ENCODE data around the gene LMAN2.

Gene LMAN2

GRCh38 chr5:177320879-177321278, 30.6 kb downstream of the LMAN2 start:
- Histone ChIP-seq H3K4me1 (ENCODE audit: insufficient read depth, low read length, severe bottlenecking) (no peaks in the 10 kb centered on the region), H3K4me2 (ENCODE audit: low read length) (no peak overlapping the region), H3K79me2 (ENCODE audit: insufficient read depth, low read length) (no peaks in the 10 kb centered on the region), H3K9me2 (ENCODE audit: low read depth, low read length) (no peaks in the 10 kb centered on the region), H3F3A (ENCODE audit: insufficient read depth, low read length) (no peaks in the 10 kb centered on the region), H3K9ac (ENCODE audit: low read length) (no peak overlapping the region), H3K27me3 (ENCODE audit: insufficient read depth, low read length) (no peaks in the 10 kb centered on the region), H3K4me3 (ENCODE audit: low read depth, low read length, poor library complexity, severe bottlenecking) (no peak overlapping the region), H2AFZ (ENCODE audit: low read length) (no peak overlapping the region), H3K36me3 (ENCODE audit: insufficient read depth, low read length) (peaks cover 10% of the 10 kb centered on the region), H3K9me3 (ENCODE audit: low read length) (peaks cover 10% of the 10 kb centered on the region), H4K20me1 (ENCODE audit: insufficient read depth, low read length) (no peaks in the 10 kb centered on the region), H3K27ac (ENCODE audit: low read depth, low read length, poor library complexity, severe bottlenecking) (no peak overlapping the region)
- TF ChIP-seq EZH2 (IDR thresholded peaks at IDR 0.05; ENCODE audit: borderline replicate concordance, low read length), result no peak
- no peak for TF ChIP-seq CTCF (IDR thresholded peaks at IDR 0.05; ENCODE audit: low read length)

GRCh38 chr5:177319913-177320588, 31.4 kb downstream of the LMAN2 start:
- no peak overlapping the region for H2AFZ ChIP-seq (ENCODE audit: low read length)
- H3K4me3 ChIP-seq (ENCODE audit: low read depth, low read length, poor library complexity, severe bottlenecking), result no peak overlapping the region
- peaks cover 10% of the 10 kb centered on the region for H3K36me3 ChIP-seq (ENCODE audit: insufficient read depth, low read length)
- no peaks in the 10 kb centered on the region for H3F3A ChIP-seq (ENCODE audit: insufficient read depth, low read length)
- H4K20me1 ChIP-seq (ENCODE audit: insufficient read depth, low read length), result no peaks in the 10 kb centered on the region
- TF ChIP-seq CTCF (IDR thresholded peaks at IDR 0.05; ENCODE audit: low read length), result no peak
- no peak for TF ChIP-seq EZH2 (IDR thresholded peaks at IDR 0.05; ENCODE audit: borderline replicate concordance, low read length)
- H3K9me3 ChIP-seq (ENCODE audit: low read length), result peaks cover 10% of the 10 kb centered on the region
- H3K27ac ChIP-seq (ENCODE audit: low read depth, low read length, poor library complexity, severe bottlenecking), result no peak overlapping the region
- no peaks in the 10 kb centered on the region for H3K4me1 ChIP-seq (ENCODE audit: insufficient read depth, low read length, severe bottlenecking)
- no peaks in the 10 kb centered on the region for H3K27me3 ChIP-seq (ENCODE audit: insufficient read depth, low read length)
- H3K4me2 ChIP-seq (ENCODE audit: low read length), result no peak overlapping the region
- no peaks in the 10 kb centered on the region for H3K9me2 ChIP-seq (ENCODE audit: low read depth, low read length)
- no peaks in the 10 kb centered on the region for H3K79me2 ChIP-seq (ENCODE audit: insufficient read depth, low read length)
- H3K9ac ChIP-seq (ENCODE audit: low read length), result no peak overlapping the region

- Histone ChIP-seq H3K9me2 (ENCODE audit: low read depth, low read length) (no peaks in the 10 kb centered on the region), H3F3A (ENCODE audit: insufficient read depth, low read length) (no peaks in the 10 kb centered on the region), H3K36me3 (ENCODE audit: insufficient read depth, low read length) (peaks cover 10% of the 10 kb centered on the region), H3K9me3 (ENCODE audit: low read length) (peaks cover 10% of the 10 kb centered on the region), H3K9ac (ENCODE audit: low read length) (no peak overlapping the region), H3K79me2 (ENCODE audit: insufficient read depth, low read length) (no peaks in the 10 kb centered on the region), H2AFZ (ENCODE audit: low read length) (no peak overlapping the region), H3K4me1 (ENCODE audit: insufficient read depth, low read length, severe bottlenecking) (peaks cover 3% of the 10 kb centered on the region), H3K27ac (ENCODE audit: low read depth, low read length, poor library complexity, severe bottlenecking) (no peak overlapping the region), H3K4me3 (ENCODE audit: low read depth, low read length, poor library complexity, severe bottlenecking) (no peak overlapping the region), H3K4me2 (ENCODE audit: low read length) (no peak overlapping the region), H4K20me1 (ENCODE audit: insufficient read depth, low read length) (no peaks in the 10 kb centered on the region), H3K27me3 (ENCODE audit: insufficient read depth, low read length) (no peaks in the 10 kb centered on the region)
- no peak for TF ChIP-seq EZH2 (IDR thresholded peaks at IDR 0.05; ENCODE audit: borderline replicate concordance, low read length)
- TF ChIP-seq CTCF (IDR thresholded peaks at IDR 0.05; ENCODE audit: low read length), result peak; percentile 95
These were observed 33.5 kb downstream of the LMAN2 start for GRCh38 chr5:177317959-177318377.
